Breast epithelium (tissue), 4 donors: ENCODE data around the gene SLC43A1. TPM values are rescaled to one million over a fixed set of nuclear protein-coding genes. Genes with fewer than 3 reads are reported as not detected.

Source experiments
- DNase-seq, 2 donors: peaks; one replicate each; pipeline ENCODE4 v3.0.0-alpha.2; 2019; ENCODE audit warnings: low spot score in 2 of 2
- H3K27ac ChIP-seq, 2 donors: fragments of 200-600 bp; sonication (generic) in 1 of 2; one replicate each; pipeline ENCODE4 v1.5.1; 2016 to 2019; ENCODE audit warnings: mild to moderate bottlenecking in 1 of 2
- H3K27me3 ChIP-seq, 2 donors: fragments of 200-600 bp; sonication (generic) in 1 of 2; one replicate each; pipeline versions ENCODE4 v1.5.1 to v1.6.0; 2017 to 2019; ENCODE audit warnings: control low read depth in 1 of 2, mild to moderate bottlenecking in 1 of 2
- H3K36me3 ChIP-seq: fragments of 200-600 bp; one replicate; pipeline ENCODE4 v1.5.1; 2019
- H3K4me1 ChIP-seq, 2 donors: fragments of 200-600 bp; sonication (generic); one replicate each; pipeline ENCODE4 v1.5.1; 2016 to 2019; ENCODE audit warnings: control low read depth in 1 of 2
- H3K4me3 ChIP-seq, 3 donors: fragments of 200-600 bp; sonication (generic); 1 replicate in 2 of 3; 2 replicates in 1 of 3; pipeline ENCODE4 v1.5.1; 2016 to 2019; ENCODE audit warnings: mild to moderate bottlenecking in 3 of 3, moderate library complexity in 2 of 3
- H3K9me3 ChIP-seq, 2 donors: fragments of 200-600 bp; sonication (generic) in 1 of 2; one replicate each; pipeline ENCODE4 v1.5.1; 2016 to 2019; ENCODE audit warnings: control low read depth in 1 of 2
- CTCF ChIP-seq, 3 donors: fragments of 450-650 bp; IDR thresholded peaks; one replicate each; pipeline ENCODE4 v1.5.1; 2016 to 2017; ENCODE audit warnings: antibody characterized with exemption in 3 of 3, mild to moderate bottlenecking in 3 of 3, moderate library complexity in 3 of 3
- POLR2A ChIP-seq: fragments of 450-650 bp; IDR thresholded peaks from one replicate; pipeline ENCODE4 v1.6.1; 2016; ENCODE audit warnings: antibody characterized with exemption, mild to moderate bottlenecking, moderate library complexity
- POLR2AphosphoS5 ChIP-seq, 3 donors: sonication (generic); formaldehyde crosslinking; IDR thresholded peaks; one replicate each; pipeline ENCODE4 v1.6.1; 2017; ENCODE audit warnings: antibody characterized with exemption in 3 of 3
- intact Hi-C: fragments of 100-400 bp; cut with DNase I; formaldehyde crosslinking; loops from one replicate; pipeline ENCODE4 v1.15.1; 2023; ENCODE audit warnings: low total_unique reads
- total RNA-seq, 3 donors: library from RNA; depleted of rRNA; stranded (reverse); fragments of >200 nt; gene quantifications; one replicate each; pipeline ENCODE4 v1.1.0, GENCODE V29; 2016

Gene SLC43A1
- total RNA-seq, 3 donors from 2014 or later, result 12.0 to 23.4 (median 13.4) TPM

- DNase-seq, result peak in 1 of 2 donors; percentile 74
- Histone ChIP-seq H3K4me3 (no peak overlapping the region), H3K9me3 (no peaks in the 10 kb centered on the region), H3K27ac (peak overlapping the region in 1 of 2 donors; percentile 20), H3K36me3 (no peaks in the 10 kb centered on the region), H3K27me3 (peaks cover 0 to 2% of the 10 kb centered on the region in 2 donors), H3K4me1 (peaks cover 4 to 5% of the 10 kb centered on the region in 2 donors)
- intact Hi-C loops, result no loop called here
- TF ChIP-seq POLR2AphosphoS5 (IDR thresholded peaks at IDR 0.05) (no peak), POLR2A (no peak), CTCF (IDR thresholded peaks at IDR 0.05) (no peak)
These were observed 37.9 kb downstream of the SLC43A1 start for GRCh38 chr11:57477507-57478189.

DNA sequence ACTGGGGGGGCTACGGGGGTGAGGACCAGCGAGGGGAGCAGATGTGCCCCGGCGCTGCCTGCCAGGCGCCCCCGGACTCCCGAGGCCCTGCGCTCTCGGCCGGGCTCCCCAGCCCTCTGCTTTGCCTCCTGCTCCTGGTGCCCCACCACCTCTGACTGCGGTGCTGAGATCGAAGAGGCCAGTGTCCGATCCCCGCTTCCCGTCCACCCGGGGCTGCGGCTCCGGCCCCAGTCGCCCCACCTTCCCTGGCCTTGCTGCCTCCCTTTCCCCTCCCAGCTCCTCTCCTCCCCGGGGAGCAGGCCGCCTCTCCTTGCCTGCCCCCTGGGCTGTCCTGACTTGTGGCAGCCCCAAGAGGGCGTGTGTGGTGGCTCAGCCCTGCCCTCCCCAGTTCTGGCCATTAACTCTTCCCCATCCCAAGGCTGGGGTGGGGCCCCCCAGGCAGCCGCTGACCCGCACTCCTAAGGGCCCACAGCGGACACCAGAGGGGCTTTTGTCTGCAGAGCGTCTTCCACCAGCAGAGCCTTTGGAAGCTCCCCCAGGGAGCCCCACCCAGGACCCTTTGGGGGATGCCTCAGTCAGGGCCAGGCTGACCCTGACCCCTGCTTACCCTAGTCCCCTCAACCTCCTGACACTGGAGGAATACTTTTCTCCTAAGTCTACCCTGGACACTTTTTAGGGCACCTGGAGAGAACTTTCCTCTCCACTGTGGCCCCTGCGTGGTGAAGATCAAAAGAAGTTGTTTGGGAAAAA is 38.6 kb downstream of the SLC43A1 start:
- Histone ChIP-seq H3K27ac (peak overlapping the region; percentile 31 to 69), H3K4me1 (peaks cover 0 to 4% of the 10 kb centered on the region in 2 donors), H3K36me3 (no peaks in the 10 kb centered on the region), H3K9me3 (no peaks in the 10 kb centered on the region), H3K27me3 (no peaks in the 10 kb centered on the region), H3K4me3 (peak overlapping the region; percentile 35 to 78 (median 59))
- DNase-seq, result no peak
- intact Hi-C loops, result no loop called here
- TF ChIP-seq CTCF (IDR thresholded peaks at IDR 0.05), result peak in 2 of 3 donors; percentile 30 to 38
- no peak for TF ChIP-seq POLR2AphosphoS5 (IDR thresholded peaks at IDR 0.05)
- no peak for TF ChIP-seq POLR2A

- Histone ChIP-seq H3K36me3 (no peaks in the 10 kb centered on the region), H3K9me3 (no peaks in the 10 kb centered on the region), H3K27me3 (no peaks in the 10 kb centered on the region), H3K27ac (peak overlapping the region; percentile 31 to 69), H3K4me1 (peaks cover 0 to 4% of the 10 kb centered on the region in 2 donors), H3K4me3 (peak overlapping the region; percentile 35 to 78 (median 59))
- peak in 1 of 3 donors; percentile 17 for TF ChIP-seq POLR2AphosphoS5 (IDR thresholded peaks at IDR 0.05)
- no peak for TF ChIP-seq CTCF (IDR thresholded peaks at IDR 0.05)
- peak; percentile 45 to 75 for DNase-seq
- intact Hi-C loops, result no loop called here
These were observed 39.3 kb downstream of the SLC43A1 start for GRCh38 chr11:57476047-57476756.

- no peaks in the 10 kb centered on the region for H3K9me3 ChIP-seq
- no peak for DNase-seq
- TF ChIP-seq POLR2A (no peak), CTCF (IDR thresholded peaks at IDR 0.05) (no peak), POLR2AphosphoS5 (IDR thresholded peaks at IDR 0.05) (no peak)
- H3K27ac ChIP-seq, result no peak overlapping the region
- H3K36me3 ChIP-seq, result no peaks in the 10 kb centered on the region
- intact Hi-C loops, result no loop called here
- H3K27me3 ChIP-seq, result no peaks in the 10 kb centered on the region
- H3K4me1 ChIP-seq, result peaks cover 0 to 4% of the 10 kb centered on the region in 2 donors
- H3K4me3 ChIP-seq, result peak overlapping the region in 2 of 3 donors; percentile 59 to 78
These were observed 39.8 kb downstream of the SLC43A1 start for GRCh38 chr11:57475671-57476046.
